GM18907 (cell line): ENCODE measurements around the gene TNRC6A.
"Not testable (repeated sequence)": the region's sequence is repeated elsewhere in the genome, so short reads cannot be mapped to it uniquely, and the experiment has no call there.

Source experiments
- ATAC-seq: cut with Tn5 transposase; IDR thresholded peaks from one replicate; pipeline ENCODE4 v1.9.1; 2021; ENCODE audit warnings: mild to moderate bottlenecking, moderate library complexity; ENCODE audit not compliant: unreplicated experiment

The TNRC6A gene

DNA sequence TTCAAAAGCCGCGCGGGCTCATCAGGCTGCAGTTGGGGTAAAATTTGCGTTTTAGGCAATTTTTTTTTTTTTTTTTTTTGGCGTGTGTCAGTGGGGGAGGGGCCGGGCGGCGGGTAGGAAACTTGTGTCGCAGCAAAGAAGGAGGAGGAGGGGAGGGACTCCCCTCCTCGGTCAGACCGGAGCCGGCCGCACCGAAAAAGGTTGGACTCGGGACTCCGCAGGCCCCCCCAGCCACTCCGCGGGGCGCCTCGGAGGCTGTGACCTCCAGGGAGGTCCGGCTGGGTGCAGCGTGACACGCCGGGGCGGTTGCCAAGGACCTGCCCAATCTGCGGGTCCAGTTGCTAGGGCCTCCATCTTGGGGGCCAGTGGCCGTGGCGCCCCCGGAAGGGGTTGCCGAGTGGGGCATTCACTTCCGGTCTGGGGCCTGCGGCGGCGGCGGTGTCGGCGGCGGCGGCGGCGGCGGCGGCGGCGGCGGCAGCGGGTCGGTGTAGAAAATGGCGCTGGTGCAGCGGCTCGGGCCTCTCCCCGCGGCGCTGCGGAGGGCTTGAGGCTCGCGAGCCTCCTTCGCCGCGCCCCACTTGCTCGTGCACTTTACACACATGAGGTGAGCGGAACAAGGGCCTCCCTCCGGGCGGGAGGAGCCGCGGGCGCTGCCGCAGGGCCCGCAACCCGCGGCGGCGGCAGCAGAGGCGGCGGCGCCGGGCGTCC, at the start of gene TNRC6A:
Gene TNRC6A (plus strand): TSS at position 409 of the 708 bp plus-strand sequence. CDS start 191 bp downstream, at position 600.
- ATAC-seq: peak; percentile 93

DNA sequence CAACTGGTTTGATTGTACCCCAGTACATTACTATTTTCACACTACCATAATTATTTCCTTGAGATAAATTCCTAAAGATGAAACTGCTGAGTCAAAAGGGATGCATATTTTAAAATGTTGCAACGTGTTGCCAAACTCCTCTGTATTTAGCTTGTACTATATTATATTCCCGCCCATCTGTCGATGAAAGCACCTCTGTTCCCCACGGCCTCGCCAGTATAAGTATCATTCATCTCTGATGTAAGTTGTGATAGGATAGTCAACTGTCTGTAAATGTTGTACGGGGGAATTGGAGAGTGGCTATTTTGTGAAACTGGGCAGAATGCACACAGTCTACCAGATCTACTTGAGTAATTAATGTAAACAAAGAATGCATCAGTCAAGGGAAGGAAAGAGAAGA, 47.7 kb upstream of the TNRC6A start:
- ATAC-seq: no peak

DNA sequence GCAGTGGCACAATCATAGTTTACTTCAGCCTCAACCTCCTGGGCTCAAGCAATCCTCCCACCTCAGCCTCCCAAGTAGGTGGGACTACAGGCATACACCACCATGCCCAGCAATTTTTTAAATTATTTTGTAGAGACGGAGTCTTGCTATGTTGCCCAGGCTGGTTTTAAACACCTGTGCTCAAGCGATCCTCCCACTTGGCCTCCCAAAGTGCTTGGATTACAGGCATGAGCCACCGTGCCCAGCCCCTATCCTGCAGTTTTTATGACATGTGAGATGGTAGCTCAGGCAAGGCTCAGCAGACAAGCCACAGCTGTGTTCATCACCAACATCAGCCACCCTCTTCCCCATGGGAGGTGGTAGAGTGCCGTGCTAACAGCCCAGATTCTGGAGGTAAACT, 46.2 kb upstream of the TNRC6A start:
- ATAC-seq: no peak

DNA sequence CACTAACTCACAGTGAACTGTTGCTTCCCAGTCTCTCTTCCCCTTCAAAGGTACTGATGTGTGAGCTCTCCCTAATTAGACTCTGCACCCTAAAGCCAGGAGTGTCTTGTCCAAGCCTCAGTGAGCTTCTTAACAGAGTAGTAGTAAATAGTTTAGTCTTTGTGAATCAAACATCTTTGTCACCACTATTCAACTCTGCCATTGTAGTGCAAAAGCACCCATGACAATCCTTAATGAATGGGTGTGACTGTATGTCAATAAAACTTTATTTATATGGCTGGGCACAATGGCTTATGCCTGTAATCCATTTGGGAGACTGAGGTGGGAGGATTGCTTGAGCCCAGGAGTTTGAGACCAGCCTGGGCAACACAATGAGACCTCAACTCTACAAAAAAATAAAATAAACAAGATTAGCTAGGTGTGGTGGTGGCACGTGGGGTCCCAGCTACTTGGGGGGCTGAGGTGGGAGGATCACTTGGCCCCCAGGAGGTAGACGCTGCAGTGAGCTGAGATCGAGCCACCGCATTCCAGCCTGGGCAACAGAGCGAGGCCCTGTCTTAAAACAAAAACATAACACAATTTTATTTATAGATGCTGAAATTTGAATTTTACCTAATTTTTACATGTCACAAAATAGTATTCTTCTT, 45.5 kb upstream of the TNRC6A start:
- no peak for ATAC-seq

GRCh38 chr16:24685539-24686432, 43.7 kb upstream of the TNRC6A start:
- ATAC-seq: no peak

DNA sequence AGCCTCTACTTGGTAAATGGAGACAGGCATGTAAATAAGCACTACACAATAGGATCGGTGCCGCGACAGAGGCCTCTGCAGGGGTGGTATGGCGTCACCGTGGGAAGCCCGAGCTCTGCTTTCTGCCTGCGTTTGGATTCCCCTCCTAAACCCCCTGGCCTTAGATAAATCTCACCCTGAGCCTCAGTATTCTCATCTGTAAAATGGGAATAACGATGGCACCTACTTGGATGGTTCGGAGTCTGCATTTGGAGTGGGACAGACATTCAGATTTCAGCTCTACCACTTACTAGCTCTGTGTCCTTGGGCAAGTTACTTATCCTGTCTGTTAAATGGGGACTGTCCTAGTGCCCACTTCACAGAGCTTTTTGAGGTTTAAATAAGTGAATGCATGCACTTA, 42.8 kb upstream of the TNRC6A start:
- ATAC-seq: no peak

DNA sequence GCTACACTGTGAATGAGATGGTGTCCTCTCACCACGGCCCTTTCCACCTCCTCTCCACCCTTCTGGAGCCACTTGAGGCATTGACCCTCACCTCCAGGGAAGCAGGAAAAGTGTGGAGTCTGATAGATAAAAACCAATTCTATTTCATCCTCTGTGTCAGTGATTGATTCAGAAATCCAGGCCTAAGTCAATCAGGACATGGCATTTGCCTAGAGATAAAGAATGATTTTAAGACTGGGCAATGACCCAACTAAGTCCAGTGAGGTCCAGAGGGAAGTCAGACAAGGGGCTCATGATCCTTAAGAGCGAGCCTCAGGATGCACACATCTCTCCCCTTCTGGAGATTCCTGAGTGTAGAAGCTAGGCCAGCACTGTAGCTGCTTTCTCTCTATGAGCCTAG, 41.1 kb upstream of the TNRC6A start:
- ATAC-seq: no peak

DNA sequence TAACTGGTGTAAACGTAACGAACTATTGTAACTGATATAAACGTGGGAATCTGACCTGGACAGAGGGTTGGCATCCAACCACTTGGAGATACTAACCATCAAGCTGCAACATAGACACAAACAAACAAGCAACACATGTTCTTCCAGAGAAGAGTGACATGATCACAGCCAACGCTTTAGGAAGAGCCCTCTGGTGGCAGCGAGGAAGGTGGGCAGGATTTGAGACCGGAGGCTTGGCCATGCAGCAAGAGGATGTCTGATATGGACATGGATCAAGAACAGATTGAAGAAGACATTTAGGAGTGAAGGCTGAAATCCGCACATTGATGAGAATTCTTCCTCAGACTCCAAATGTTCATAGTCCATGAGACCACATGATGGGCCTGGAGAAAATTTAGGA, 40.3 kb upstream of the TNRC6A start:
- no peak for ATAC-seq

- ATAC-seq: no peak
These were observed 36.6 kb upstream of the TNRC6A start for GRCh38 chr16:24692854-24693253.

- no peak for ATAC-seq
These were observed 34.5 kb upstream of the TNRC6A start for GRCh38 chr16:24694931-24695330.

GRCh38 chr16:24696699-24697098, 32.8 kb upstream of the TNRC6A start:
- ATAC-seq: no peak

DNA sequence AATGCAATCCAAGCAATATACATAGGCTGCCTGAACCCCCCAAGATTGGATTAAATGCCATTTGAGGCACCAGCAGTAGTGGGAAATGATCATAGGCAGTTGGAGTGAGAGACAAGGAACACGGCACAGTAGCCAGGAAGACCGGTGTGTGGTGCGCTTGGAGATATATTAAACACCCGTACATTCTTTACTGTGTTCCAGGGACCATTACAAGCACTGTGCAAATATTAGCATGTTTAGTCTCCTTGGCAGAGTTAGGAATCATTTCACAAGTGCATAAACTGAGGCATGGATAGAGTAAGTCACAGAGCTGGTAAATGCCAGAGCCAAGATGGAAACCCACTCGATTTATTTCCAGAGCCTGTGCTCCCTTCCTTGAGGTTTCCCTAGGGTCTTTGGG, 31.1 kb upstream of the TNRC6A start:
- ATAC-seq: no peak

DNA sequence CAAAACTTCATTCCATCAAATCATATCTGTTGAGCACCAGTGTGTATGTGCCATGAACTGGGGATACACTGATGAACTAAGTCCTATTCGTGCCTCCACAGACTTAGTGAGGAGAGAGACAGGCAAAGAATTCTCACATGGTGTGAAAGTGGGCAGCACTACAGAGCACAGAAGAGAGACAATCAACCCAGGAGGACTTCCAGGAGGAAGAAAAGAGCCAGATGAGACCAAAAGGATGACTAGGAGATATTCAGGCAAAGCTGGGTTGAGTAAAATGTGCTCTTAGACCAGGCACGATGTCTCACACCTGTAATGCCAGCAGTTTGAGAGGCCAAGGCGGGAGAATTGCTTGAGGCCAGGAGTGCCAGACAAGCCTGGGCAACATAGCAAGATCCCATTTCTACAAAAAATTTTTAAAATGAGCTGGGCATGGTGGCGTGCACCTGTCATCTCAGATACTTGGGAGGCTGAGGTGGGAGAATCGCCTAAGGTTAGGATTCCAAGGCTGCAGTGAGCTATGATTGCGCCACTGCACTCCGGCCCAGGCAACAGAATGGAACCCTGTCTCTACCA, 30.2 kb upstream of the TNRC6A start:
- ATAC-seq: no peak

DNA sequence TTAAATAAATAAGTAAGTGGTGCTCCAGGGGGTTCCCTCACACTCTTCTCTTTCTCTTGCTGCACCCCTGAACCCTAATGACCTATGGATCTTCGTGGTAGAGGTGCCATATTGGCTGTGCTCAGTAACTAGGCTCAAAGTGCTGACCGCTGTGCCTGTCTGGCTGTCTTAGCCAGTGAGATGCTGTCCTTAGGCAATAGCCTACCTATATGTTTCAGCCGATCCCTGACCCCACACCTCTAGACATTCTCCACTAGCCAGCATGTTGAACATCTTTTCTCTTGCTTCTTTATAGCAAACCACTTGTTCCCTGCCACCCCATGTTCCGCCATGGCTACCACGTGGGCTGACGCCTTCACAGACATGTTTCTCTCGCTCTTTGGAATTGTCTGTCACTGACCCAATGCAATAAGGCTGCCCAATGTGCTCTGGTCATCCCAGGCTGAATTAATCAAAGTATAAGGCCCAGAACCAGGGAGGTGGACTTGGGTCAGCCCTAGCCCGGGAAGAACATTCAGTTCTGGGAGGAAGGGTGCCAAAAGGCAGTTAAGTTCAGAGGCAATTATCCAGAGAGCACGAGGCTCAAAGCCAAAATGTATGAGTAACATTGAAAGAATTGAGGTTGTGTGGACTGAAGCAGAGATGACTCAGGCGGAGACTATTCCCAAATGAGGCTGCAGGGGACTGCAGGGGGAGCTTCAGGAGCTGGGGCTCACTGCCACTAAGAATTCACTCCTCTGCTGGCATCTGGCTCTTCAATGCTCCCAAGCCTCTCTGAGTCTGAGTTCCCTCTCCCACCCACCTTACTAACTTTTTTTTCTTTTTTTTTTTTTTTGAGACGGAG, 28.7 kb upstream of the TNRC6A start:
- ATAC-seq: no peak

DNA sequence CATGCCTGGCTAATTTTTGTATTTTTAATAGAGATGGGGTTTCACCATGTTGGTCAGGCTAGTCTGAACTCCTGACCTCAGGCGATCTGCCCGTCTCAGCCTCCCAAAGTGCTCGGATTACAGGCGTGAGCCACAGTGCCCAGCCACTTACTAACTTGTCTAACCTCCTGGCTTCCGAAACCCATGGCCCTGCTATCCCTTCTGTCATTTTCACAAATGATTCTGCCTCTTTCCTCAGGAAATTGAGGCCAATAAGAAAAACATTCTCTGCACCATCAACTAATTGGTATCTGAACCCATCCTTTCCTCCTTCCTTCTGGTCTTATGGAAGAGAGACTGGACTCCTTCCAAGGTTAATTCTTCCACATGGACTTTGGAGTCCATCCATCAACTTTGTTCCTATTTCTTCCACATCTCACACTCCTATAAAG, 27.9 kb upstream of the TNRC6A start:
- no peak for ATAC-seq

DNA sequence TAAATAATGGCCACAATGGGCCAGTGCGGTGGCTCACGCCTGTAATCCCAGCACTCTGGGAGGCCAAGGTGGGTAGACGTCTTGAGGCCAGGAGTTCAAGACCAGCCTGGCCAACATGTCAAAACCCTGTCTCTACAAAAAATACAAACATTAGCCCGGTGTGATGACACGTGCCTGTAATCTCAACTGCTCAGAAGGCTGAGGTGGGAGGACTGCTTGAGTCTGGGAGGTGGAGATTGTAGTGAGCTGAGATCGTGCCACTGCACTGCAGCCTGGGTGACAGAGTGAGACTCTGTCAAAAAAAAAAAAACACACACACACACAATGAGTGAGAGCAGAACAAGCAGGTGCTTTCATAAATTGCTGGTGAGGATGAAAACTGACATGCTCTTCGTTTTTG, 21.7 kb upstream of the TNRC6A start:
- ATAC-seq: not testable (repeated sequence)

GRCh38 chr16:24713379-24713778, 16.1 kb upstream of the TNRC6A start:
- ATAC-seq: no peak

- no peak for ATAC-seq
These were observed 12.0 kb upstream of the TNRC6A start for GRCh38 chr16:24717411-24717810.

GRCh38 chr16:24718967-24719521, 10.4 kb upstream of the TNRC6A start:
- ATAC-seq: no peak

DNA sequence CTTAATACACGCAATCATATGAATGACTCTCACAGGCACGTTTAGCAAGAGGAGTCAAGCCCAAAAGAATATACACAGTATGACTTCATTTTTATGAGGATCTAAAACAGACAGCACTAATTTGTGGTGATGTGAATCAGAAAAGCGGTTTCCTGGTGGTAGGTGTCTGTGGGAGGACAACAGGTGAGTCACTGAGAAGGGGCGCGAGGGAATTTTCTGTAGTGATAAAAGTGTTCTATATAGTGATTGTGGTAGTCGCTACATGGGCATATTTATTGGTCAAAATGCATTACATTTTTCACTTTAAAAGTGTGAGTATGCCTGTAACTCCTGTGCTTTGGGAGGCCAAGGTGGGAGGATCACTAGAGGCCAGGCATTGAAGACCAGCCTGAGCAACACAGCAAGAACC, 7.6 kb upstream of the TNRC6A start:
- ATAC-seq: no peak
